Sigmoid colon (tissue), 7 donors: ENCODE results near the gene RFFL. TPM values are rescaled to one million over a fixed set of nuclear protein-coding genes. Genes with fewer than 3 reads are reported as not detected.

Source experiments
- DNase-seq: peaks from one replicate; pipeline ENCODE4 v3.0.0-alpha.2; 2019
- H3K27ac ChIP-seq, 4 donors: fragments of 200-600 bp; sonication (generic); one replicate each; pipeline ENCODE4 v1.5.1; 2016 to 2019; ENCODE audit warnings: mild to moderate bottlenecking in 1 of 4
- H3K27me3 ChIP-seq, 3 donors: fragments of 200-600 bp; sonication (generic); one replicate each; pipeline ENCODE4 v1.5.1; 2019; ENCODE audit warnings: mild to moderate bottlenecking in 1 of 3
- H3K36me3 ChIP-seq, 4 donors: fragments of 200-600 bp; sonication (generic); one replicate each; pipeline ENCODE4 v1.5.1; 2016 to 2019
- H3K4me1 ChIP-seq, 4 donors: fragments of 200-600 bp; sonication (generic); one replicate each; pipeline ENCODE4 v1.5.1; 2017 to 2019
- H3K4me3 ChIP-seq, 4 donors: fragments of 200-600 bp; sonication (generic); one replicate each; pipeline ENCODE4 v1.5.1; 2017 to 2019; ENCODE audit warnings: mild to moderate bottlenecking in 2 of 4, moderate library complexity in 1 of 4
- H3K9me3 ChIP-seq, 4 donors: fragments of 200-600 bp in 3 of 4; sonication (generic) in 3 of 4; one replicate each; pipeline versions ENCODE4 v1.5.1 to v1.6.1; 2013 to 2019
- CTCF ChIP-seq, 4 experiments: fragments of 450-650 bp in 3 of 4; fragments of 200-600 bp in 1 of 4; IDR thresholded peaks; one replicate each; pipeline ENCODE4 v1.5.1; 2016 to 2019; ENCODE audit warnings: antibody characterized with exemption in 4 of 4, mild to moderate bottlenecking in 3 of 4, moderate library complexity in 2 of 4
- EP300 ChIP-seq, 4 donors: sonication (generic); formaldehyde crosslinking; IDR thresholded peaks; one replicate each; pipeline ENCODE4 v1.6.1; 2017; ENCODE audit warnings: antibody characterized with exemption in 4 of 4
- POLR2A ChIP-seq, 2 donors: fragments of 450-650 bp; IDR thresholded peaks; one replicate each; pipeline ENCODE4 v1.6.1; 2016; ENCODE audit warnings: antibody characterized with exemption in 2 of 2, mild to moderate bottlenecking in 2 of 2, moderate library complexity in 2 of 2
- POLR2AphosphoS5 ChIP-seq, 4 donors: sonication (generic); formaldehyde crosslinking; IDR thresholded peaks; one replicate each; pipeline ENCODE4 v1.6.1; 2017; ENCODE audit warnings: antibody characterized with exemption in 4 of 4
- WGBS, 2 donors: extraction: QIAGEN DNeasy Blood & Tissue Kit; methylation state at CpG; one replicate each; pipeline ENCODE4 v1.1.7; 2013; 5-methylcytosine and 5-hydroxymethylcytosine counted together
- intact Hi-C: fragments of 100-400 bp; cut with DNase I; formaldehyde crosslinking; loops from one replicate; pipeline ENCODE4 v1.15.1; 2023
- polyA plus RNA-seq, 3 donors: library from polyadenylated mRNA; stranded (reverse); fragments of 200-250 nt; gene quantifications; one replicate each; pipeline ENCODE4 v1.2.3, GENCODE V29; 2013
- total RNA-seq, 4 donors: library from RNA; depleted of rRNA; stranded (reverse); fragments of >200 nt; gene quantifications; one replicate each; pipeline ENCODE4 v1.1.0, GENCODE V29; 2016
- donor health status: healthy with polysubstance abuse.
- donor health status: Bipolar disorder and iron deficiency.
- donor health status: healthy.

The RFFL gene
- total and polyA plus RNA-seq, 7 donors, result 15.0 to 29.4 (median 22.9) TPM

- WGBS, 2 donors, result 12 to 45% methylated on average over 3 of the region's 3 CpGs
- intact Hi-C loops, result no loop called here
- H3K36me3 ChIP-seq, result no peaks in the 10 kb centered on the region
- no peak overlapping the region for H3K4me3 ChIP-seq
- H3K4me1 ChIP-seq, result peaks cover 0 to 28% (median 24%) of the 10 kb centered on the region in 4 donors
- no peaks in the 10 kb centered on the region for H3K27me3 ChIP-seq
- no peak overlapping the region for H3K27ac ChIP-seq
- TF ChIP-seq CTCF (IDR thresholded peaks at IDR 0.05), result no peak
- TF ChIP-seq EP300 (IDR thresholded peaks at IDR 0.05), result no peak
- TF ChIP-seq POLR2A (IDR thresholded peaks at IDR 0.05), result no peak
- TF ChIP-seq POLR2AphosphoS5 (IDR thresholded peaks at IDR 0.05), result no peak
- H3K9me3 ChIP-seq, result no peaks in the 10 kb centered on the region
- no peak for DNase-seq
These were observed 18.7 kb upstream of the RFFL start for GRCh38 chr17:35082073-35082657.

GRCh38 chr17:35081638-35082037 lies 18.1 kb upstream of the RFFL start:
- no peak overlapping the region for H3K27ac ChIP-seq
- intact Hi-C loops, result no loop called here
- 85 to 97% methylated on average over 1 of the region's 1 CpG for WGBS, 2 donors

GRCh38 chr17:35080536-35080935 lies 17.0 kb upstream of the RFFL start:
- H3K9me3 ChIP-seq, result no peaks in the 10 kb centered on the region
- peaks cover 0 to 26% (median 20%) of the 10 kb centered on the region in 4 donors for H3K4me1 ChIP-seq
- no peak overlapping the region for H3K4me3 ChIP-seq
- no peak overlapping the region for H3K27ac ChIP-seq
- WGBS, 2 donors, result 63 to 78% methylated on average over 1 of the region's 1 CpG
- DNase-seq, result no peak
- H3K27me3 ChIP-seq, result no peaks in the 10 kb centered on the region
- TF ChIP-seq POLR2A (IDR thresholded peaks at IDR 0.05) (no peak), POLR2AphosphoS5 (IDR thresholded peaks at IDR 0.05) (no peak), CTCF (IDR thresholded peaks at IDR 0.05) (no peak), EP300 (IDR thresholded peaks at IDR 0.05) (no peak)
- intact Hi-C loops, result no loop called here
- H3K36me3 ChIP-seq, result no peaks in the 10 kb centered on the region

More at GRCh38 chr17:35081638-35082037, 18.1 kb upstream of the RFFL start:
- H3K27me3 ChIP-seq, result no peaks in the 10 kb centered on the region
- H3K4me3 ChIP-seq, result no peak overlapping the region
- H3K9me3 ChIP-seq, result no peaks in the 10 kb centered on the region
- TF ChIP-seq CTCF (IDR thresholded peaks at IDR 0.05) (no peak), POLR2AphosphoS5 (IDR thresholded peaks at IDR 0.05) (no peak), POLR2A (IDR thresholded peaks at IDR 0.05) (no peak), EP300 (IDR thresholded peaks at IDR 0.05) (no peak)
- H3K4me1 ChIP-seq, result peaks cover 0 to 23% (median 21%) of the 10 kb centered on the region in 4 donors
- H3K36me3 ChIP-seq, result no peaks in the 10 kb centered on the region
- no peak for DNase-seq

GRCh38 chr17:35079547-35080423 lies 16.3 kb upstream of the RFFL start:
- H3K36me3 ChIP-seq, result no peaks in the 10 kb centered on the region
- no peak for DNase-seq
- peaks cover 0 to 31% (median 27%) of the 10 kb centered on the region in 4 donors for H3K4me1 ChIP-seq
- no peaks in the 10 kb centered on the region for H3K9me3 ChIP-seq
- H3K27me3 ChIP-seq, result no peaks in the 10 kb centered on the region
- WGBS, 2 donors, result 92 to 100% methylated on average over 1 of the region's 1 CpG
- intact Hi-C loops, result no loop called here
- H3K27ac ChIP-seq, result no peak overlapping the region
- TF ChIP-seq CTCF (IDR thresholded peaks at IDR 0.05), result no peak
- no peak for TF ChIP-seq EP300 (IDR thresholded peaks at IDR 0.05)
- TF ChIP-seq POLR2AphosphoS5 (IDR thresholded peaks at IDR 0.05), result no peak
- no peak for TF ChIP-seq POLR2A (IDR thresholded peaks at IDR 0.05)
- H3K4me3 ChIP-seq, result no peak overlapping the region
